ENCODE measurements around the gene FICD. TPM values are rescaled to one million over a fixed set of nuclear protein-coding genes. Genes with fewer than 3 reads are reported as not detected.

The FICD gene
- total RNA-seq, 4 donors from 2014 or later: 1.1 to 9.6 (median 6.2) TPM

DNA sequence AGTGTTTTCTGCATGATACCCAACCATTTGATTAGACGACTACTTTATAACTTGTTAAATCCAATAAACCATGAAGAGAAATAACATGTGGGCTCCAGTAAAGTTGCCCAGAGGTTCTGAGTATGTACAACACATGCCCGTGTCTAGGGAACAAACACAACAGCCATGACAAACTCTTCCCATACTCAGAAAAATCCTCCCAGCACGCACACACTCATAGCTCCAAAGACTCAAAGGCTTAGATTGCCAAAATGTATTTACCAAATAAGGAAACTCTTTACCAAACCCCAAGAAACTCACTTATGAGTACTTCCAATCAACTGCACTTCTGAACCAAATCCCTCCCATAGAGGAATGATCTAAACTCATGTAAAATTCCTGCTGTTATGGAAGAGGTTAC, 28.6 kb downstream of the FICD start:
- no peak for DNase-seq
- intact Hi-C loops (cut with DNase I; ENCODE audit: low total_unique reads) (no loop called here), in situ Hi-C loops (cut with MboI; ENCODE audit: low pct_ligation_motif_present in 1 of 4, low pct_unique_long_range_greater_than_20kb in 1 of 4, low sequenced_read_pairs in 3 of 4) (no loop called here)
- Histone ChIP-seq H3K36me3 (peaks cover 0 to 46% (median 18%) of the 10 kb centered on the region in 4 donors), H3K27me3 (no peaks in the 10 kb centered on the region), H3K4me1 (no peaks in the 10 kb centered on the region), H3K4me3 (no peak overlapping the region), H3K9me3 (no peaks in the 10 kb centered on the region), H3K27ac (no peak overlapping the region)
- 89% methylated on average over 3 of the region's 3 CpGs; no CpG with 5 or more reads in 1 of the 2 donors for WGBS, 2 donors (ENCODE audit: low coverage in 1 of 2)
- TF ChIP-seq, protein P1, sequence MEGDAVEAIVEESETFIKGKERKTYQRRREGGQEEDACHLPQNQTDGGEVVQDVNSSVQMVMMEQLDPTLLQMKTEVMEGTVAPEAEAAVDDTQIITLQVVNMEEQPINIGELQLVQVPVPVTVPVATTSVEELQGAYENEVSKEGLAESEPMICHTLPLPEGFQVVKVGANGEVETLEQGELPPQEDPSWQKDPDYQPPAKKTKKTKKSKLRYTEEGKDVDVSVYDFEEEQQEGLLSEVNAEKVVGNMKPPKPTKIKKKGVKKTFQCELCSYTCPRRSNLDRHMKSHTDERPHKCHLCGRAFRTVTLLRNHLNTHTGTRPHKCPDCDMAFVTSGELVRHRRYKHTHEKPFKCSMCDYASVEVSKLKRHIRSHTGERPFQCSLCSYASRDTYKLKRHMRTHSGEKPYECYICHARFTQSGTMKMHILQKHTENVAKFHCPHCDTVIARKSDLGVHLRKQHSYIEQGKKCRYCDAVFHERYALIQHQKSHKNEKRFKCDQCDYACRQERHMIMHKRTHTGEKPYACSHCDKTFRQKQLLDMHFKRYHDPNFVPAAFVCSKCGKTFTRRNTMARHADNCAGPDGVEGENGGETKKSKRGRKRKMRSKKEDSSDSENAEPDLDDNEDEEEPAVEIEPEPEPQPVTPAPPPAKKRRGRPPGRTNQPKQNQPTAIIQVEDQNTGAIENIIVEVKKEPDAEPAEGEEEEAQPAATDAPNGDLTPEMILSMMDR (IDR thresholded peaks at IDR 0.05): no peak
- TF ChIP-seq EP300 (IDR thresholded peaks at IDR 0.05; ENCODE audit: low read depth) (no peak), POLR2A (IDR thresholded peaks at IDR 0.05) (no peak), POLR2AphosphoS5 (IDR thresholded peaks at IDR 0.05) (no peak)

DNA sequence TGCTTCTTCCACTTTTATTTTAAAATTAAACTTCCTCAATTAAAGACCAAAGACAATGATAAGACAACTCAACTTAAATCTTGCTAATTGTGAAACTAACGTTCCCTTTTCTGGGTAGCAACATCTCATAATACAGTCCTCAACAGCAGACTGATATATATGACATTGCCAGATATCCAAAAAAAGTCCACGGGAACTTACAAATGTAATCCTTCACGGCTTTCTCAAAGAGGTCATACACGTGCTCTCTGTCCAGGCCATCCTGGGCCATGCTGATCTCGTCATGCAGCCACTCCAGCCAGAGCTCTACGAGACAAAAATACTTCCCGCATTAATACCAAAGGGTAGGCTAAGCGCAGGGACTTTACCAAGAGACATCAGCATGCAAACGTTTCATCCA, 32.6 kb downstream of the FICD start:
- no peaks in the 10 kb centered on the region for H3K27me3 ChIP-seq
- H3K9me3 ChIP-seq: no peaks in the 10 kb centered on the region
- intact Hi-C loops (cut with DNase I; ENCODE audit: low total_unique reads) (no loop called here), in situ Hi-C loops (cut with MboI; ENCODE audit: low pct_ligation_motif_present in 1 of 4, low pct_unique_long_range_greater_than_20kb in 1 of 4, low sequenced_read_pairs in 3 of 4) (no loop called here)
- DNase-seq: no peak
- H3K4me1 ChIP-seq: peaks cover 0 to 26% (median 3%) of the 10 kb centered on the region in 4 donors
- TF ChIP-seq, protein P1 (IDR thresholded peaks at IDR 0.05): no peak
- TF ChIP-seq POLR2AphosphoS5 (IDR thresholded peaks at IDR 0.05) (no peak), EP300 (IDR thresholded peaks at IDR 0.05; ENCODE audit: low read depth) (no peak), POLR2A (IDR thresholded peaks at IDR 0.05) (no peak)
- WGBS, 2 donors (ENCODE audit: low coverage in 1 of 2): 67 to 74% methylated on average over 5 to 9 of the region's 9 CpGs
- no peak overlapping the region for H3K4me3 ChIP-seq
- peaks cover 0 to 47% (median 18%) of the 10 kb centered on the region in 4 donors for H3K36me3 ChIP-seq
- H3K27ac ChIP-seq: no peak overlapping the region

DNA sequence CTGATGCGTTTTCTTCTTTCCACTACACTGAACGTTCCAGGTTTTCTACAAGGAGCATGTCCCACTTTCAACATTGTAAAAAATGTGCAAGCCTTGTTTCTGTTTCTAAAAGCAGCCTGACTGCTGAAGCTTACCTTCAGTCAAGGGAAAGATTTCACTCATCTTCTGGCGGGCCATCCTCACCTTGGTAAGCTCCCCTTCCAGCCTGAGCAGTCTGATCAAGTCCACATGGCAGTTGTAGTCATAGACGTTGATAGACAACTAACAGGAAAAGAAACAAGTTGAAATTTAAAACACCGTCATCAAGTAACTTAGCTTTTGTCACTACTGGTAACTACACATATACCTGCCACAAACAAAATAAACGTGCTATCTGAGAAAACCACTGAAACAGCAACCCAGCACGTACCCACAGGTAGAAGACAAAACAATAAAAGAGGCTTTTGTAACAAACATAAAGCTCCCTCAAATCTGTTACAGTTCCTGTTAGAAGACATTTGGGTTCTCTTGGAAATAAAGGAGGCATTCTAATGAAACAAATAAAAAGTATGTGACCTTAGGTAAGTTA, 34.0 kb downstream of the FICD start:
- DNase-seq: no peak
- H3K36me3 ChIP-seq: peaks cover 0 to 40% (median 14%) of the 10 kb centered on the region in 4 donors
- intact Hi-C loops (cut with DNase I; ENCODE audit: low total_unique reads): no loop called here
- no peak overlapping the region for H3K27ac ChIP-seq
- WGBS, 2 donors (ENCODE audit: low coverage in 1 of 2): 52 to 74% methylated on average over 7 of the region's 7 CpGs
- peaks cover 0 to 30% (median 3%) of the 10 kb centered on the region in 4 donors for H3K4me1 ChIP-seq
- H3K27me3 ChIP-seq: no peaks in the 10 kb centered on the region
- no peaks in the 10 kb centered on the region for H3K9me3 ChIP-seq
- in situ Hi-C loops (cut with MboI; ENCODE audit: low pct_ligation_motif_present in 1 of 4, low pct_unique_long_range_greater_than_20kb in 1 of 4, low sequenced_read_pairs in 3 of 4): no loop called here
- no peak for TF ChIP-seq EP300 (IDR thresholded peaks at IDR 0.05; ENCODE audit: low read depth)
- TF ChIP-seq, protein P1 (IDR thresholded peaks at IDR 0.05): no peak
- TF ChIP-seq POLR2AphosphoS5 (IDR thresholded peaks at IDR 0.05): no peak
- no peak for TF ChIP-seq POLR2A (IDR thresholded peaks at IDR 0.05)
- H3K4me3 ChIP-seq: no peak overlapping the region

DNA sequence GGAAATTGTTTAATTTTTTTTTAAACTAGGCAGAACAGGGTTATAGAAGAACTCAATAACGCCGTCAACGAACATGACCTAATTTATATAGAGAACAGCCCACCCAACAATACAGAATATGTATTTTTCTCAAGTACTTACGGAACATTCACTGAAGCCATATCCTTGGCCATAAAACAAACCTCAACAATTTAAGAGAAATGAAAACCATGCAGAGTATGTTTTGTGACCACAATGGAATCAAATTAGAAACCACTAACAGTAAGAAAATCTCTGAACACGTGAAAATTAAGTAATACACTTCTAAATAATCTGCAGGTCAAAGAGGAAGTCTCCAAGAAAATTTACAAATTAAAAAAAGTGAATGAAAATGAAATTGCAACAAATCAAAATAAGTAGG, 36.5 kb downstream of the FICD start:
- in situ Hi-C loops (cut with MboI; ENCODE audit: low pct_ligation_motif_present in 1 of 4, low pct_unique_long_range_greater_than_20kb in 1 of 4, low sequenced_read_pairs in 3 of 4): loop anchor here in 2 of 4 donors (25.0 kb wide), 1 partner anchor 536 kb away; the partner anchor contains the start of genes ALKBH2 (in 2 of the 2) and UNG (in 2 of the 2)
- Histone ChIP-seq H3K27ac (no peak overlapping the region), H3K9me3 (no peaks in the 10 kb centered on the region), H3K27me3 (no peaks in the 10 kb centered on the region), H3K4me1 (peaks cover 0 to 41% (median 6%) of the 10 kb centered on the region in 4 donors), H3K36me3 (peaks cover 0 to 23% (median 7%) of the 10 kb centered on the region in 4 donors), H3K4me3 (no peak overlapping the region)
- TF ChIP-seq, protein P1 (IDR thresholded peaks at IDR 0.05): no peak
- TF ChIP-seq POLR2A (IDR thresholded peaks at IDR 0.05) (no peak), EP300 (IDR thresholded peaks at IDR 0.05; ENCODE audit: low read depth) (no peak), POLR2AphosphoS5 (IDR thresholded peaks at IDR 0.05) (no peak)
- no peak for DNase-seq
- WGBS, 2 donors (ENCODE audit: low coverage in 1 of 2): 68 to 77% methylated on average over 5 of the region's 5 CpGs
- intact Hi-C loops (cut with DNase I; ENCODE audit: low total_unique reads): no loop called here
